ENCODE results near the gene GRM4. TPM values are rescaled to one million over a fixed set of nuclear protein-coding genes. Genes with fewer than 3 reads are reported as not detected.

The GRM4 gene
- total RNA-seq, 4 donors from 2014 or later = not detected

GRCh38 chr6:34066218-34066571 is 79.7 kb downstream of the GRM4 start:
- DNase-seq = no peak
- H3K36me3 ChIP-seq = no peaks in the 10 kb centered on the region
- H3K9me3 ChIP-seq = no peaks in the 10 kb centered on the region
- TF ChIP-seq POLR2A (IDR thresholded peaks at IDR 0.05) = no peak
- TF ChIP-seq CTCF (IDR thresholded peaks at IDR 0.05) = no peak
- no peak overlapping the region for H3K4me3 ChIP-seq
- H3K27me3 ChIP-seq = no peaks in the 10 kb centered on the region
- no peak overlapping the region for H3K27ac ChIP-seq
- H3K4me1 ChIP-seq = no peaks in the 10 kb centered on the region

- Histone ChIP-seq H3K4me1 (no peaks in the 10 kb centered on the region), H3K4me3 (no peak overlapping the region), H3K9me3 (no peaks in the 10 kb centered on the region), H3K27me3 (no peaks in the 10 kb centered on the region), H3K27ac (no peak overlapping the region), H3K36me3 (no peaks in the 10 kb centered on the region)
- TF ChIP-seq CTCF (IDR thresholded peaks at IDR 0.05) (no peak), POLR2A (IDR thresholded peaks at IDR 0.05) (no peak)
- no peak for DNase-seq
Observed at GRCh38 chr6:34065466-34066217, 80.2 kb downstream of the GRM4 start.

- Histone ChIP-seq H3K4me3 (no peak overlapping the region), H3K27me3 (no peaks in the 10 kb centered on the region), H3K27ac (no peak overlapping the region), H3K4me1 (no peaks in the 10 kb centered on the region), H3K9me3 (no peaks in the 10 kb centered on the region), H3K36me3 (no peaks in the 10 kb centered on the region)
- no peak for TF ChIP-seq POLR2A (IDR thresholded peaks at IDR 0.05)
- no peak for TF ChIP-seq CTCF (IDR thresholded peaks at IDR 0.05)
- DNase-seq = no peak
Observed at GRCh38 chr6:34064675-34065074, 81.2 kb downstream of the GRM4 start.

- H3K4me1 ChIP-seq = no peaks in the 10 kb centered on the region
- no peak for DNase-seq
- H3K27me3 ChIP-seq = no peaks in the 10 kb centered on the region
- no peak for TF ChIP-seq POLR2A (IDR thresholded peaks at IDR 0.05)
- no peak for TF ChIP-seq CTCF (IDR thresholded peaks at IDR 0.05)
- H3K36me3 ChIP-seq = no peaks in the 10 kb centered on the region
- no peak overlapping the region for H3K27ac ChIP-seq
- H3K9me3 ChIP-seq = no peaks in the 10 kb centered on the region
- no peak overlapping the region for H3K4me3 ChIP-seq
Observed at GRCh38 chr6:34063651-34064050, 82.2 kb downstream of the GRM4 start.

- Histone ChIP-seq H3K9me3 (no peaks in the 10 kb centered on the region), H3K27ac (no peak overlapping the region), H3K4me1 (no peaks in the 10 kb centered on the region), H3K27me3 (no peaks in the 10 kb centered on the region), H3K4me3 (no peak overlapping the region), H3K36me3 (no peaks in the 10 kb centered on the region)
- TF ChIP-seq POLR2A (IDR thresholded peaks at IDR 0.05) (no peak), CTCF (IDR thresholded peaks at IDR 0.05) (no peak)
- DNase-seq = no peak
Observed at GRCh38 chr6:34062815-34063214, 83.1 kb downstream of the GRM4 start.

GRCh38 chr6:34062156-34062555 is 83.7 kb downstream of the GRM4 start:
- DNase-seq = no peak
- no peak overlapping the region for H3K4me3 ChIP-seq
- no peaks in the 10 kb centered on the region for H3K27me3 ChIP-seq
- H3K9me3 ChIP-seq = no peaks in the 10 kb centered on the region
- no peaks in the 10 kb centered on the region for H3K36me3 ChIP-seq
- no peak overlapping the region for H3K27ac ChIP-seq
- H3K4me1 ChIP-seq = no peaks in the 10 kb centered on the region
- TF ChIP-seq CTCF (IDR thresholded peaks at IDR 0.05) (no peak), POLR2A (IDR thresholded peaks at IDR 0.05) (no peak)

Data from Peyer's patch (tissue), 4 donors.